GM21360 (cell line): Measurements from ENCODE around the gene NHSL2.
"Not testable (repeated sequence)": the region's sequence is repeated elsewhere in the genome, so short reads cannot be mapped to it uniquely, and the experiment has no call there.

ENCODE experiments used
- ATAC-seq: cut with Tn5 transposase; IDR thresholded peaks from one replicate; pipeline ENCODE4 v1.9.1; 2021; ENCODE audit warnings: mild to moderate bottlenecking, moderate library complexity; ENCODE audit not compliant: unreplicated experiment

NHSL2 gene

DNA sequence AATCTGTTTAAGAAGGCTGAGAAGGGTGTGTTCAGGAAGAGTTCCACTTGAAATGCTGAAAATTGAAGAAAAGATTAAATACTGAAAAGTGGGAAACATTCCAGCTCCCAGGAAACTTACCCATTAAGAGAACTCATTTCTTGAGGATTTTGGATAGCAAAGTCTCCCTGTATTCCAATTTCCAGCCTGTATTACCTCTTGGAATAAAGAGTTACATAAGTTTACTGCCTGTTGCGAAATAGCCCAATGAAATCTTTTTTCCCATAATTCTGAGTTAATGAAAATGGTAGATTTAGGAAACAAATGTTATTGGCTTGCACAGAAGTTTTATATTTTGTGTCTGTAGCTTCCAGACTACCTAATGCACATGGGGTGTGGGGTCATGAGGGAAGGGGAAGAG lies 12.0 kb downstream of the NHSL2 start:
- no peak for ATAC-seq

DNA sequence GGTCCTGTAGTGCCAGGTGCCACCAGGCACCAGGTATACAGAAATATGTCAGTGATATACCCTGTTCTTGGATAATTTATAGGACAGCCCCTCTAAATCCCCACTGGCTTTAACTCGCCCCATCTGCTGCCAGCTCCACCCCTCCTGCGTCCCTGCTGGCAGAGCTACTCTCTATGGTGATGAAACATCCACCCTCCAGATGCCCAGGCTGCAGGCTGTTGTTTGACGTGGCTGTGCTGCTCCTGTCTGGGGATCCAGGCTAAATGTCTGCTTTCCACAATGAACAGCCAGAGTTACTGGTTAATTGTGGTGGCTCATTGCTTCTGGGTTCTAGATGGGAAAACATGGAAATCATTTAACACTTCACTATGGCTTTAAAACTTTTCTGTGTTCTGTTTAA lies 12.9 kb downstream of the NHSL2 start:
- no peak for ATAC-seq

DNA sequence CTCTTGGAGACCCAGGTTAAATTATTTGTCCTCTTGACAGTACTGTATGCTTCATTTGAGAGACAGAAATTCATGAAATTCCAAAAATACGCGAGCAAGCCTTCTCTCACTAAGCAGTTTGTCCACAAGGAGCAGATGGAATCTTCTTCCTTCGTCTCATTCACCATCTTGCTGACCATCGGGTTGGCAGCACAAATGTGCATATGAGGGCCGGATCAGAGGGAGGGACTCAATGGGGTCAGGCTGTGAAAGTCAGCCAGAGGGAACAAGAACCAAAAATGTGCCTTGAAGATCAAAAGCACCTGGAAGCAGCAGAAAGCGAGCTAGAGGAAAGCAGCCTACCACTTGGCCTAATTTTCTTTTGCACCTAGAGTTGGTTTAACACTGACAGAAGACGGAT lies 16.4 kb downstream of the NHSL2 start:
- ATAC-seq: no peak

DNA sequence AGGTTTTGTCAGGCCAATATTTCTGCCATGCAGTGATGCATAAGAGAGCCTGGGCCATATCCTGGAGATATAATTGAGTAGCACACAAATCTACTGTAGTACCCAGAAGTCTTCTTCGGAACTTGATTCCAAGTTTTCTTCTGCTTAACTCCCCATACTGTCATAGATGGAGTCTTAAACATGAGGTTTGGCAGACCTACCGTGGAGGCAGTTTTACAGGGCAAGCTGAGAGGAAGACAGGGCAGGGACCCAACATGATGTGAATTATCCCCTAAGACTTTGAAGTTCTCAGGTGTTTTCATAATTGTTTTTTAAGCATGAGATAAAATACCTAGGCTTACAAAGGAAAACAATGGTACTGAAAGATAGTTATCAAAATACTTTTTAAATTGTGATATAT lies 18.2 kb downstream of the NHSL2 start:
- no peak for ATAC-seq

DNA sequence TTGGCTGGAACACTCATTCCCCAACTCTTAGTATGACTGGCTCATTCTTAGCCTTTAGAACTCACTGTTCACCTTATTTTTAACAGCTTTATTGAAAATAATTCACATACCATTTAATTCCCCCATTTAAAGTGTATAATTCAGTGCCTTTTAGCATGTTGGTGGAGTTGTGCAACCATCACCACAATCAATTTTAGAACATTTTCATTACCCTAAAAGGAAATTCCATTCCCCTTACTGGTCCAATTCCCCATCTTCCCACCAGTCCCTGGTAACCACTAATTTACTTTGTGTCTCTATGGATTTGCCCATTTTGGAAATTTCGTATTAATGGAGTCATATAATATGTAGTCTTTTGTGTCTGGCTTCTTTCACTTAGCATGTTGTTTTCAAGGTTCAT lies 19.7 kb downstream of the NHSL2 start:
- no peak for ATAC-seq

DNA sequence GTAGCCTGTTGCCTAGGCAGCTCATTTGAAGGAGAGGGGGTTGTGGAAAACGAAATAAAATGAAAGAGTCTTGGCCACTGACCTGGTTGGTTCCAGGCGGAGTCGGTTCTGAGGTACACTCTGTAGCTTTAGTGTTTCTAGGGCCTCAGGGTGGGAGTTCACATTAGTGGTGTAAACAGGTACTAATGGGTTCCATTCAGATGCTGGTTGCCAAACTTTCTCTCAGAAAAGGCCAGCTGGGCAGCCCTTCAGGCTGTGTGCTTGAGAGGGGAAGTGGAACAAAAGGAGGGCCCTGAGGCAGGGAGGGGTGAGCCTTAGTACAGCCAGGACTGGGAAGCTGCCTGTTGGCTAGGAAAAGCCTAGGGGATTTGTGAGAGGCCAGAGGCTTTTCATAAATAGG lies 24.8 kb downstream of the NHSL2 start:
- ATAC-seq: no peak

DNA sequence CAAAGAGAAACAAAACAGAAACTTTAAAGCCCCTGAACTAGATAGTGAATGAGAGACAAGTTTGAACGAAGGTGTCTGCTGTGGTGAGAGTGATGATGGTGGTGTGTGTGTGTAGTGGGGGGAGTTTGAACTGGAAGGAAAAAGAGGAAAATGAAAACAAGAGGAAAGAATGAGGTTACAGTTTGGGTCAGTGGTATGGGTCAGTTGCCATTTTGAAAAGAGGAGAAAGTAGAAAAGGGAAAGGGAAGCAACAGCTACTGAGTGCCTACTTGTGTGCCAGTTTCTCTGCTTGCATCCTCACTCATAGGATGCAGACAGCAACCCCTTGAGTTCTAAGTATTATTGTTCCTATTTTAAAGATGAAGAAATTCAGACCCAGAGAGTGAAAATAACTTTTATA lies 26.0 kb downstream of the NHSL2 start:
- ATAC-seq: no peak

DNA sequence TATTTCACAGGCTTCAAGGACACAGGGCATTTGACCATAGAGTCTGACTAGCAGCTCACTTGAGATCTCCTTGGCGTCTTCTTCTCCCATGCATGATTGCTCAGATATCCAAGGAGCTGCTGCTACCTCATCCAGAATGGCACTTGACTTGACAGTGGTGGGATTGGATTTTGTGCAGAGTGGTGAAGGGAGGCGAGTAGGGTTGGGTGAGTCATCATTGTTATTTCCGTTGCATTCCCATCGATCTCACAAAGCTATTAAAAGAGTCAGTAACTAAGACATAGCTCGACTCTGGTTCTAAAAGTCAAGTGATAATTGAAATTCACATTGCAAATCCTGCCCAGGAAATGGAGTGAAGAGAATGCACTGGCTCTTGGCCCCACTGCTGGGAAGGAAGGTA lies 27.7 kb downstream of the NHSL2 start:
- no peak for ATAC-seq

DNA sequence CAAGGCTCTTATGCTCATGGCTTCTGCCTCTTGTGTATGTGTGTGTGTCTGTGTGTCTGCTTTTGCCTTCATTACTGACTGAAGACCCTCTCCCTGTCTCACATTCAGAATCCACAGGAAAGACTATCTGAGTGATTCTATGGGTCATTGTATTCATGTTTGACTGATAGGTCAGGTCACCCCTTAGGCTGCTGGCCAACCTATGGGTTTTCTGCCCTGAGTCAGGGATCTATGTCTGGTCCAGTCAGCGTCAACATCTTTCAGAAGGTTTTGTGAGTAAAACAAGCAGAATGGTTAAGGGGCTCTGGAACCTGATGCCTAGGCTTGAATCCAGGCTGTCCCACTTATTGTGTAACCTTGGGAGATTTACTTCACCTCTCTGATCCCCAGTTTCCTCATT lies 30.5 kb downstream of the NHSL2 start:
- no peak for ATAC-seq

DNA sequence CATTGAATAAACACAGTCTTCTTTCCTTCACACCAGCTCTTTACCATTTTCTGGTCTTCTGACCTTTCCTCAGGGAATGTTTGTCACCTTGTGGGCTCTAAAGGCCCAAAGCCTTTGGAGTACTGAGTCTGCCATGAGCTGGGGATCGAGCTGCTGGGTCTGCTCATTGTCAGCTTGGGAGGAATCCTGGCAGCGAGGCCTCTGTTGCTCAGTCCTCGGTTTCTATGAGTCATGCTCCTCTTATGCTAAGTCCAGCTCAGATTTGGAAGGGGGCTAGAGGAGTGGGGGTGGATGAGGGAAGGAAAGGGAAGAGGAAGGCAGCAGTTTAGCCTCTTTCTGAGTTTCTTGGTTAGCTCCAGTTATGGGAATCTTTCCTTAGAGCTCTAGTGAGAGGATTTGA lies 31.1 kb downstream of the NHSL2 start:
- no peak for ATAC-seq

DNA sequence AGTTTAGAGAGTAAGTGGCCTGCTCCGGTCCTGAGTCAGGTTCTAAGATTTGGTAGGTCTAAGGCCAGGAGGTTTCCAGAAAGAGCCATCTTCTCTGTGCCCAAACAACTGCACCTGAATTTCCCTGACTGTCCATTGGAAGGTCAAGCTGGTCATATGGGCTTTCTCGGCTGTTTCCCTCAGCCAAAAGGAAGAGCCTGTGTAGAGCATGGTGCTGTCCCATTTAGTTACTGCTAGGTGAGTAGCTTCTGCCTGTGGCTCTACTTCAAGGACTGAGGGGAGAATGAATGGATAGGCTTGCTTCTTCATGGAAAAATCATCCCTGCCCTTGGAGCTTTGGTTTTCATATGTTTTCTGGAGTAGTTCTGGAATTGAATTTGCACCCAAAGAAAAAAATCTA lies 33.7 kb downstream of the NHSL2 start:
- ATAC-seq: no peak

DNA sequence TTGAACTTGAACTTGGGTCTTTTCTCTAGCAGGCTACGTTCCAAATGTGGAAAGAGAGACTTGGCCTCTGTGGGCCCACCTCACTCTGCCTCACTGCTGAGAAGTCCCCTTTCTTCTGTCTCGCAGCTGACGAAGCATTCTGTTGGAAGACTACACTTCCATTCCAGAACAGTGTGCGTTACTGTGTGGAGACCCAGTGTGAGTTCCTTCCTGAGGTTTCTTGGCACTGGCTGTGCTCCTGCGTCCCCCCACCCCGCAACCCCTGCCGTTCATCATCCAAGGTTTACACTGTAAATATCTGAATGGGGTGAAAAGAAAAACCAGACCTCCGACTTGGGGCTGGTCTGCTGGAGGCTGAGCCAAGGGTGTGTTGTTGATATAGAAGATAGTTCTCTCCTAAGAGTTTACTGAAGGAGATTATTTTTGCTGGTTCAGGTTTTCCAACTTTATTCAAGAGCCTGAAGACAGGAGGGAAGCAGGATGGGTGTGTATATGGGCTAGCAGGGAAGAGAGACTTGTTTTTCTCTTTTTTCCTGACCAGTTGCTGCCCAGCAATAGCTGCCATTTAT lies 34.7 kb downstream of the NHSL2 start:
- no peak for ATAC-seq

DNA sequence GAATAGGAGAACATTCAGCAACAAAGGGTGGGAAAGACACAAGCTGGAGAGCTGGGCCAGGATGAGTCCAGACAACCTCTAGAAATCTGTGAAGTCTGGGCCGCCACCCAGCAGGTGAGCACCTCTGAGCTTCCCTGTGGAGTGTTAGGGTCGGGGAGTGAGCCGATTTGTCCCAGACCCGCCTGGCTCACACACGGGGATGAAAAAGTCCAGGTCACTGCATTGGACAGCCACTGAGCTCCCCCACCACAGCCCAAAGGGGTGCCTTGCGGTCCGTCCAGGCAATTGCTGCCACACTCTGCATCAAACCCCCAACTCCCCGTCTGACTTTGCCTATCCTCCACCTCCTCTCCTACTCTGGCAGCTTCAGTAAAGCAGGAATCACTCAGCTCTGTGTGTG lies 38.7 kb downstream of the NHSL2 start:
- no peak for ATAC-seq

DNA sequence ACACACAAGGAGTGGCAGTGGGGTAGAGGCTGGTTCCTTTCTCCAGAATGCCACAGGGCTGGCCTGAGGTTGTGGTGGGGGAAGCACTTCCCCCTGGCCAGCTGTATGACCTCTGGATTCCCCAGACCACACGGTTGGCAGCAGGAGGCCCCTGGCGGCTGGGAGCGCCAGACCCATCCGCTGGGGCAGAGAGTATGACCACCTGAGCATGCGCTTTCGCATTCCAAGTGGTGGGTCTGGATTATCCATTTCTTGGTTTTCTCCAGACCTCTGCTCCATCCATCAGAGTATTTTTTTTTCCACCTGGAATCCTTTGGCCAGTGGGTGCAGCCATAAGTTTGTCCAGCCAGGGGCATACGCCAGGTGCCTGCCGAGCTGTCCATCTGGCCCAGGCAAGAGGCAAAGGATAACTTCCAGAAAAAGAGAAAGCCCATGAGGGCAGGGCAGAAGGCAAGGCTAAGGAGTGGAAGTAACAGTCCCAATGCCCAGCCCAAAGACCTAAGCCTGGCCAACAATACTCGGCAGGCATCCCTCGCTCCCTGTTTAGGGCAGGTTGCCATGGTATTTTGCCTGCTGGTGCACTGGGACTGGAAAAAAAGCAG lies 39.3 kb downstream of the NHSL2 start:
- no peak for ATAC-seq

DNA sequence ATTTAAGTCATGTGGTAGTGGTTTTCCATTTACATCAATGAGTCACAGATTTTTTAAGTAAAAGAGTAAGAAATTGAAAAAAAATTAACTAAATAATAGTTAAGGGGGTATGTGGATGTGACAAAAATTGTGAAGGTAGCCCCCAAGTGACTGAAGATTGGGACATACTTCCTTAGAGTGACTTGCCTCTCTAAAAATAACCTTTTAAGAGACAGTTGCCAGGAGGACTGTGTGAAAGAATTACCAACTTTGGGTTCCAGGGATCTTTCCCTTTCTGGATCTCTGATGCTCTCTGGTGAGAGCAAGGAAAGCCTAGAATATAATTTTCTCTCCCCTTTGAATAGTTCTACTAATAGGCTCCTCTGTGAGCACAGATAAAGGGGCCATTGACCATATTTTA lies 42.7 kb downstream of the NHSL2 start:
- no peak for ATAC-seq

DNA sequence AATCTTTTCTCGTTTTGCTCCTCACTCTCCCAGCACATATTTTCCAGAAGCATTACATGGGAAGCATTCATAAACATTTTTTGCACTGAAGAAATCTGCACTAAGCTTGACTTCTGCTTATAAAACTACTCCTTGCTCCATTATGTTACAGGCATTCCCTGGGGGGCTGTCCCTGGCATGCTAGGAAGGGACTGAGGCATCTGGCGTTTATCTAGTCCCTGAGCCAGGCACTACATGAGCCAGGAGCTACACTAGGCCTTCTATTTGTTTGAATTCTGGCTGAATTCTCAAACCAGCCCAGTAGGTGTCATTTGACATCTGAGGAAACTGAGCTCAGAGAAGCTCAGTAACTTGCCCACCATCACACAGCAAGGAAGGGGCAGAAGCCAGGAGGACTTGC lies 43.3 kb downstream of the NHSL2 start:
- ATAC-seq: no peak

DNA sequence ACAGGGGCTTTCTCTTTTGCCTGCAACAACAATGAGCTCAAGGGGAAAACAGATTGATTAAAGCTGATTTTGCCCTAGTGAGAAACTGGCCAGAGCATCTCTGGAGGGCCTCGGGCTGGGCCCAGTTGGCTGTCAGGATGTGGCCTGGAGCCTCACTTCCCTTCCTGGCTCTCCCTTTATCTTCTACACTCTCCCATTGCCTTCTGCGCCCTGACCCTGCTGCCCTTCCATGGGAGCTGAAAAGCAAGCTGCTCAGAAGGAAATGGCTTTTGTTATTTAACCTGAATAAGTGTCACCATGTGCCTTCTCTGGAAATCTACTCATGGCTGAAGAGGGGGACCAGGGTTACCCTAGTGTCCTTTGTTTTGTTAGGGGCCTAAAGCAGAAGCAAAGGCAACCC lies 43.8 kb downstream of the NHSL2 start:
- no peak for ATAC-seq

DNA sequence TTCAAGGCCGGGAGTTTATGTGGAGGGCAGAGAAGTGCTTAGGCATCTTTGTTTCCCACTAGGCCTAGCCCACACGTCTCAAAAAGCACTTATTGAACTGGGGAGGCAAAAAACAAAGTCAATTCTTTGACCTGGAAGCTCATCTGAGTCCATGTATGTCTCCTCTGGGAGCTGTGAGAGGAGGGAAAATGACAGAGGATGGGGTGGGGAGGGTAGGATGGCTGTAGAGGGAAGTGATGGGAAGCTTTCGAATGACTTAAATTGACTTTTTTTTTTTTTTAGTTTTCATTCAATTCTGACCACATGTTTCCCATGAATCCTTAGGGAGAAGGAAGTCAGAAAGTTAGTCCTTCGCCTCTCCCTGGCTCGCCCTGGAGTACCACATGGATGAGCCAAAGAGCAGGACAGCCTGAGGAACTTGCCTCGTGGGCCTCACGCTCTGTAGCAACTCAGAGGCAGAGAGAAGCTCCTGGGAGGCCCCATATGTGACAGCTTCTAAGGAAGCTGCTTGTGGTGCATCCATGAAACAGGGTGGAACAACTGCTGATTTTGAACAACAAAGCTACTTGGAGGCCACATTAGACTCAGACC lies 45.0 kb downstream of the NHSL2 start:
- no peak for ATAC-seq

DNA sequence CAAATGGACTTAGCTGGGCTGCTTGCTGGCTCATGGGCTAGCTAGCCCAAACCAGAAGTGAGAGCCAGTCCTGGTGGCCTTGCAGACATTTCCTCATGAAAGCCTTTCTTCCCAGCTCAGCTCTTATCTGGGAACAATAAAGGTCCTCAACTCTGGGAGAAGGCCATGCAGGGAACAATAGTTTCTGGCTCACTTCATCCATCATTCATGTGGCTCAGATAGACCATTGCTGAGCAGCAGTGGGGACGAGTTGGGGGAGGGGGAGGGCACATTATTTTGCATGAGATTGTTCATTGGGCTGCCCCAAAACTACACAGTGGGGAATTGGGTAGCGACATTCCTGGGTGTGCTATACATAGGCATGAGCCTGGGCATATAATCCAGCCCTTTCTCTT lies 47.6 kb downstream of the NHSL2 start:
- ATAC-seq: no peak

DNA sequence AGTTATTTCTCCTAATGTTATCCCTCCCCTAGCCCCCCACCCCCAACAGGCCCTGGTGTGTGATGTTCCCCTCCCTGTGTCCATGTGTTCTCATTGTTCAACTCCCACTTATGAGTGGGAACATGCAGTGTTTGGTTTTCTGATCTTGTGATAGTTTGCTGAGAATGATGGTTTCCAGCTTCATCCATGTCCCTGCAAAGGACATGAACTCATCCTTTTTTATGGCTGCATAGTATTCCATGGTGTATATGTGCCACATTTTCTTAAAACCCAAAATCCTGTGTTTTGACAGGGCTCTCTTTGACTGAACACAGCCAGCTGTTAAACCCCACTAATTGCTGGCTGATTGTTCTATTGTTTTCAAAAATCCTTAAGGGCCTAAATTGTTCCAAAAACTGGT lies 53.5 kb downstream of the NHSL2 start:
- not testable (repeated sequence) for ATAC-seq

DNA sequence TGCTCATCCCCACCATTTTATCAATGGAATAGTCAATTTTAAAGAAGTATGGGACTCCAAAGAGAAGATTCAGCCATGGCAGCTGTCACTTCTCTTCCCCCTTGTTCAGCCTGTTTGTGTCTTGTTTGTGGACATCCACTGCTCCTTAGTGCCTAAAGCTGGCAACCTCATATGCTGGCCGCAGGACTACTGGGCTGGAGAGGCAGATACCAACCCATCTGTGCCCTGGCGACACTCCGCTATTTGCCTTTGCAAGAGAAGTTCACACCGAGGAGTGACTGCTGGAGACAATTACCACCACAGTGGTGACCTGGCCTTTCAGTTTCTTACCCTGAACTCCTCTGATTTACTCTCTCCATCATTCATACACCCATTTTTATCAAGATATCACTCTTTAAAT lies 64.3 kb downstream of the NHSL2 start:
- ATAC-seq: no peak

DNA sequence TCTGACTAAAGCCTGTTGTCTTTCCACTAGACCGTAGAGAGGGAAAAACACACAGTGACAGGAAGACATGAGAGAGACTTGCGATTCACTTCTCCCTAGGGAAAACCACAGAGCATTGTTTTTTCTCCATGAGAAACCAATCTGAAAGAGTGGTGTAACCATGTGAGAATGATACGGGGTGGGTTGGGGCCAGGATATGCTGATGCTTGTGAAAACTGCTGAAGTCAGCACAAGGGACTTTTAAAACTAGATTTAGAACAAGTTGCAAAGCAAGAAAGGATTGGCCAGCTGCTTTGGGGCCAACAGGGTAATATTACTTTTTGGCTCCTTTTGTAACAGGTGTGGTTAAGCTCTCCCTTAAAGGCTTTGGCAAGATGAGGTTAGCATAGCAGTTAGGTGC lies 66.1 kb downstream of the NHSL2 start:
- no peak for ATAC-seq

DNA sequence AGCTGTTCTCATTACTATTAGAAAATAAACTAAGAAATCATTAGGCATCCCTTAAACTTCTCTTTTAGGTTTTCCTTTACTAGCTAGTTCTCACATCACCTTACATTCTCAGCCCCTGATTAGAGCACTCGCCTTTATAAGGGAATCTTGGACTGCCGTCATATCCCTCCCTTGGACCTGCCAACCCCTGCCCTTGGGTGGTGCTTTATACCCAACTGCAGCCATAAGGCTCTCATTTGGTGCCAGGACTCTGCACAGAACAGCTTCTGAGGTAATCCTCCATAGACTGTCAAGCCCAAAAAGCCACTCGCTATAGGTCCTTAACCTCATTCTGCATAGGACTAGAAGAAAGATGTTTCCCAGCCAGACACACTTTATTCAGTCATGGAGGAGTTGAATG lies 67.5 kb downstream of the NHSL2 start:
- ATAC-seq: no peak
